Stimulated activated naive CD8-positive, alpha-beta T cell treated with anti-CD3 and anti-CD28 coated beads, Interleukin-15, amount 100 ng/mL, for 72 hours (primary cell): ENCODE results near the gene SUPT20H.
A peak's percentile ranks its signal among the peaks of the same experiment; 100 is the strongest.

Source experiments
- ATAC-seq: fragments of 150-1000 bp; cut with Tn5 transposase; 2 replicates; pipeline ENCODE4 v1.10.0; 2021; ENCODE audit warnings: mild to moderate bottlenecking, moderate library complexity
- DNase-seq, 2 donors: peaks; one replicate each; pipeline ENCODE4 v3.0.0; 2021 to 2022
- H3K27ac Mint-ChIP-seq, 2 donors: one replicate each; pipeline ENCODE4 v1.8.0; 2022; ENCODE audit warnings: mild to moderate bottlenecking in 2 of 2, mixed read lengths in 2 of 2, moderate library complexity in 2 of 2
- H3K27me3 Mint-ChIP-seq: one replicate; pipeline ENCODE4 v1.8.0; 2022; ENCODE audit warnings: mixed read lengths
- H3K4me1 Mint-ChIP-seq: one replicate; pipeline ENCODE4 v1.8.0; 2022; ENCODE audit warnings: mild to moderate bottlenecking, mixed read lengths
- H3K4me3 Mint-ChIP-seq, 2 donors: one replicate each; pipeline ENCODE4 v1.8.0; 2022; ENCODE audit warnings: mild to moderate bottlenecking in 2 of 2, mixed read lengths in 2 of 2, moderate library complexity in 1 of 2
- H3K9me3 Mint-ChIP-seq, 2 donors: one replicate each; pipeline ENCODE4 v1.8.0; 2022; ENCODE audit warnings: mixed read lengths in 2 of 2

Gene SUPT20H

GRCh38 chr13:36997716-36998427 lies 61.6 kb downstream of the SUPT20H start:
- H3K4me3 Mint-ChIP-seq, result peak overlapping the region; percentile 97 to 99
- no peaks in the 10 kb centered on the region for H3K9me3 Mint-ChIP-seq
- peaks cover 32% of the 10 kb centered on the region for H3K4me1 Mint-ChIP-seq
- ATAC-seq (no peak), DNase-seq (no peak)
- peak overlapping the region; percentile 100 for H3K27ac Mint-ChIP-seq
- H3K27me3 Mint-ChIP-seq, result no peaks in the 10 kb centered on the region

- no peaks in the 10 kb centered on the region for H3K27me3 Mint-ChIP-seq
- ATAC-seq (no peak), DNase-seq (no peak)
- H3K9me3 Mint-ChIP-seq, result no peaks in the 10 kb centered on the region
- peaks cover 25% of the 10 kb centered on the region for H3K4me1 Mint-ChIP-seq
- no peak overlapping the region for H3K27ac Mint-ChIP-seq
- H3K4me3 Mint-ChIP-seq, result no peak overlapping the region
These were observed 67.1 kb downstream of the SUPT20H start for GRCh38 chr13:36992362-36992761.

DNA sequence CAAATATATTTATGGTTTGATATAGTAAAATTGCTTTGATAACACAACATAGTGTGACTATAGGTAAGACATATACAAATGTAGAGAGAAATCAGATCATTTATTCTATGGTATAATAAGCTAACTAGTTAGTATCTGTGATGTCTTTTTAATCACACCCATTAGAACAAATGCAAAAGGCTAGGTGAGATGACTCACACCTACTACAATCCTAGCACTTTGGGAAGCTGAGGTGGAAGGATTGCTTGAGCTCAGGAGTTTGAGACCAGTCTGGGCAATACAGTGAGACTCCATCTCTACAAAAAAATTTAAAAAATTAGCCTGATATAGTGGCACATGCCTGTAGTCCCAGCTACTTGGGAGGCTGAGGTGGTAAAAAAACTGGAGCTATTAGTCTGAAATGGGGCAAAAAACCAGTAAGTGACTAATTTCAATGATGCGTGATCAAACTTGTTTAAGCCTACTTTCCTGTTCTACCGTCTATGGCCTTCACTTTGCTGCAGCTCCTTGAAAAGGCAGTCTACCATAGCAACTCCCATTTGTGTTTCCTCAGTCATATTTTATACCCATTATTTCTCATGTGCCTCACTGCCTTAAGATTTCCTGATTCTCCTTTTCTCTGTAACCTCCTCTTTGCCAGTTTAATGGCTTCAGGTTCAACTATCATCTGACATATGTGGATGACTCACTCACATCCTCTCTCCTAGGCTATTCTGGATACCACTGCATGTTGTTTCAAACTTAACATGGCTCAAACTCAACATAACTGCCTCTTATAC lies 72.8 kb downstream of the SUPT20H start:
- Mint-ChIP-seq H3K27ac (peak overlapping the region; percentile 21 to 84), H3K4me1 (peaks cover 4% of the 10 kb centered on the region), H3K9me3 (no peaks in the 10 kb centered on the region), H3K4me3 (no peak overlapping the region), H3K27me3 (no peaks in the 10 kb centered on the region)
- ATAC-seq (no peak), DNase-seq (no peak)

DNA sequence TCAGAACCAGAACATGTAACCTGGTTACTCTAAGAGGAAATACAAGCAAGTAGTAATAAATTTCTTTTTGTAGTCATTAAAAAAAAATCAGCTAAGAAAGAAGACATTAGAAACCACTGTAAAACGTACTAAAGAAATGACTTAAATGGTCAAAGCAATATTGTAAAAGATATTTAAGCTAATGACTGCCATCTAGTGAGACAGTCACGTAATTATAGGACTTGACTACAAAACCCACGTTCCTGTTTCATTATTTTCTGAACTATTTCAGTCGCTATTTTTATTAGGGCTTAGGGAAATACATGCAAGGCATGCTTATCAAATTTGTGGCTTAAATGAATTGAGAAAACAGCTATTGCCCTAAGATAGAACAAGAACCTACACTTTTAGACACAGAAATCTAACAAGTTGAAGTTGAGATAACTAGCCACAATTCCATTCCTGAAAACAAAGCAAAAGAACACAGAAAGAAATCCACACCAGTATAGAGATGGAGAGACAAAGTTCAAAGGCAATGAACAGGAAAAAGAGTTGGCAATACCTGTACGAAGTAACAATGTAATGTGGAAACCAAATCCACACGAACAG lies 78.2 kb downstream of the SUPT20H start:
- Mint-ChIP-seq H3K27ac (no peak overlapping the region), H3K4me3 (no peak overlapping the region), H3K4me1 (no peaks in the 10 kb centered on the region), H3K9me3 (no peaks in the 10 kb centered on the region), H3K27me3 (no peaks in the 10 kb centered on the region)
- ATAC-seq (no peak), DNase-seq (no peak)

DNA sequence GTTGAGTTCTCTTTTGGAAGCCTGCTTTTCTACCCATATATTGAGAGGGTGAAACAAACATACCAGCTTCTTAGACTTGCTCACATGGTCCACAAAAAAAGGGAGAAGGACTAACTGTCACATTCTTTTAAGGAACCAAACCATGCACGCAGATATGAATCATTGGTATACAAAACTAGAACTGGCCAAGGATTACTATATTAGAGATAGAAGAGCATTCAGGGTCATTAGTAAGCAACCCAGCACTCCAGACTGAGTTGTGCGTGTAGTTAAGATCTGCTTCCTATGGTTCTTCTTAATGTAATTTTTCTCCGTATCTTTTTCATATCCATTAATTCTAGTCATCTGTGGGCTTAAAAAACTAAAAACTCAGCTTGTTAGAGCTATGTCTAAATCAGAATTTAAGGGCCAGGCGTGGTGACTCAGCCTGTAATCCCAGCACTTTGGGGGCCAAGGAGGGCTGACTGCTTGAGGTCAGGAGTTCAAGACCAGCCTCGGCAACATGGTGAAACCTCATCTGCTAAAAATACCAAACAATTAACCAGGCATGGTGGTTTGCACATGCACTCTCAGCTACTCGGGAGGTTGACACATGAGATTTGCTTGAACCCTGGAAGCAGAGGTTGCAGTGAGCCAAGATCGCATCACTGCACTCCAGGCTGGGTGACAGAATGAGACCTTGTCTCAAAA lies 80.0 kb downstream of the SUPT20H start:
- H3K9me3 Mint-ChIP-seq, result no peaks in the 10 kb centered on the region

DNA sequence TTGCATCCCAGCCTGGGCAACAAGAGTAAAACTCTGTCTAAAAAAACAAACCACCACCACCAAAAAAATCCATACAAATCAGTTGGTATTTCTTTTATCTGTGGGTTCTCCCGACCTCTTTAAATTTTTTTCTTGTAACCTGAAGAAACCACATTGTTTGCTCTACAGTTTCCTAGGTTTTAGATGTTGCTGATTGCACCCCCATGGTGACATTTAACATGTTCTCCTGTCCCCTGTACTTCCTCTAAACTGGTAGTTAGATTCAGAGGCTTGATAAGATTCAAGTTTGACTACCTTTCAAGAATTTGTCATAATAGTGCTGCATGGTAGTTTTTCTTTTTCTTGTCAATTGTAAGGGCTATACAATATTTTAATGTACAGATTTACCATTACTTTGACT lies 84.3 kb downstream of the SUPT20H start:
- Mint-ChIP-seq H3K27ac (no peak overlapping the region), H3K9me3 (no peaks in the 10 kb centered on the region), H3K4me1 (no peaks in the 10 kb centered on the region), H3K4me3 (no peak overlapping the region), H3K27me3 (no peaks in the 10 kb centered on the region)
- no peak for ATAC-seq
- no peak for DNase-seq

More for the DNA sequence above, 80.0 kb downstream of the SUPT20H start:
- DNase-seq (no peak), ATAC-seq (no peak)
- Mint-ChIP-seq H3K4me3 (no peak overlapping the region), H3K4me1 (no peaks in the 10 kb centered on the region), H3K27me3 (no peaks in the 10 kb centered on the region), H3K27ac (no peak overlapping the region)

- ATAC-seq (no peak), DNase-seq (no peak)
- H3K9me3 Mint-ChIP-seq, result no peaks in the 10 kb centered on the region
- peak overlapping the region in 1 of 2 donors; percentile 25 for H3K27ac Mint-ChIP-seq
- H3K27me3 Mint-ChIP-seq, result no peaks in the 10 kb centered on the region
- H3K4me3 Mint-ChIP-seq, result no peak overlapping the region
- no peaks in the 10 kb centered on the region for H3K4me1 Mint-ChIP-seq
These were observed 85.7 kb downstream of the SUPT20H start for GRCh38 chr13:36973621-36974295.

- Mint-ChIP-seq H3K27ac (no peak overlapping the region), H3K9me3 (no peaks in the 10 kb centered on the region), H3K27me3 (no peaks in the 10 kb centered on the region), H3K4me3 (no peak overlapping the region), H3K4me1 (no peaks in the 10 kb centered on the region)
- no peak for ATAC-seq
- no peak for DNase-seq
These were observed 86.5 kb downstream of the SUPT20H start for GRCh38 chr13:36973009-36973408.

DNA sequence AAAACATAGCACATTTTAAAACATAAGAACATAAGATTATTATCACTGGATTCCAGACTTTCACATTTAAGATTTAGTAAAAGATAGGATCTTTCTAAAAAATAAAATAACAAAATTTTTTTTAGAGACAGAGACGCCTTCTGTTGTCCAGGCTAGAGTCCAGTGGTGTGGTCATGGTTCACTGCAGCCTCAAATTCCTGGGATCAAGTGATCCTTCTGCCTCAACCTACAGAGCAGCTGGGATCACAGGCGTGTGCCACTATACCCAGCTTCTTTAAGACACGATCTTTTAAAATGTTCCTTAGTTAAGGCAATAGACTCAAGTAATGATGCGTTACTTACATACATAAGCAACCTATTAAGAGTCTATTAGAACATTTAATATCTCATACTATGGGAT lies 93.1 kb downstream of the SUPT20H start:
- DNase-seq (no peak), ATAC-seq (no peak)
- H3K27me3 Mint-ChIP-seq, result no peaks in the 10 kb centered on the region
- H3K4me1 Mint-ChIP-seq, result no peaks in the 10 kb centered on the region
- no peak overlapping the region for H3K4me3 Mint-ChIP-seq
- no peak overlapping the region for H3K27ac Mint-ChIP-seq
- H3K9me3 Mint-ChIP-seq, result no peaks in the 10 kb centered on the region

DNA sequence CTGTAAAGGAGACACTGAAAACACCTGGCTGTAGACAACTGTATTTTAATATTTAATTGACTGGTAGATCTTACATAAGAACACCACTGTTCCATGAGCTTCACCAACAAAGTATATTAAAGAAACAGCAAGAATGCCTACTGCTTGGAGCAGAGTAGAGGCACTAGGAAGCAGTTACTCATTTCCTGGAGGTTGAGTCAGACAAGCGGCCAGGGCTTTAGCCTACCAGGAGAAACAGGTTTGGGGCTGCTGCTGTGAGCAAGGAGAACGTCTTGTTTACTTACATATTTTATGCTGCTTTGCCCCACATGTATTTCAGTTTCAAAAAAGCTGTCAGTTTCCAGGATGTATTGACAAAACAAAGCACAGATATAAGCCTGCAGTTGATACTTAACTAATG lies 93.7 kb downstream of the SUPT20H start:
- Mint-ChIP-seq H3K9me3 (no peaks in the 10 kb centered on the region), H3K27ac (peak overlapping the region in 1 of 2 donors; percentile 61), H3K4me1 (no peaks in the 10 kb centered on the region), H3K4me3 (no peak overlapping the region), H3K27me3 (no peaks in the 10 kb centered on the region)
- ATAC-seq, result no peak
- no peak for DNase-seq

DNA sequence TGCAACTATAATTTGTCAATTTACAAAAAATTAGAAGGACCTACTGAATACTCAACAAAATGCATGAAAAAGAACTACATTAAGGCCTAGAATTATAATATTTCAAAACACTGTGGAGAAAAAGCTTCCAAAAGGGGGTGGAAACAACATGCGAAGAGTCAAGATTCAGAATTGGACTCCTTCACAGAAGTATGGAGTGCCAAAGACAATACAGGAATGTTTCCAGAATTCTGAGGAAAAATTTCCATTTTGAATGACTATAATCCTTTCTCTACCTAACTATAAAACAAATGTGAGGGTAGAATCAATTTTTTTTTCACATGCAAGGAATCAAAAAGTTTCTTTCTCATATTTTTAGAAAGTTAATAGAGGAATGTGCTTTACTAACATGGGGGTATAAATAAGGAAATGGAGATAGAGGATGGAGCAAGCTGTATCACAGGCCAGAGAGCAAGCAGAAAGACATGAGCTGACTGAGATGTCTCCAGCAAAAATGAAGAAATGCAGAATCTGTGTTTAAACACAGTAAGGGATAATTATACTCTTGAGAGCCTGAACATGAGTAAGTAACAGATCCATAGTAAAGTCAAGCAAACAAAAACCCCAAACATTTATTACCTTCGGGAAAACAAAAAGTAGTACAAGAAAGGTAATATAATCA lies 99.9 kb downstream of the SUPT20H start:
- Mint-ChIP-seq H3K27ac (no peak overlapping the region), H3K4me1 (no peaks in the 10 kb centered on the region), H3K27me3 (no peaks in the 10 kb centered on the region), H3K9me3 (no peaks in the 10 kb centered on the region), H3K4me3 (no peak overlapping the region)
- DNase-seq, result no peak
- no peak for ATAC-seq
